OCI-LY1 (cell line): ENCODE measurements around the gene ZMYM4.

Experiments used
- H2AFZ ChIP-seq: fragments of 200-600 bp; sonication (generic), shearing (Covaris generic); 2 replicates; pipeline ENCODE4 v1.6.0; 2014; ENCODE audit warnings: antibody characterized with exemption, mild to moderate bottlenecking, low read length
- H3F3A ChIP-seq: fragments of 200-600 bp; sonication (generic), shearing (Covaris generic); 2 replicates; pipeline ENCODE4 v1.6.0; 2014; ENCODE audit warnings: mild to moderate bottlenecking, antibody characterized with exemption, low read length, moderate library complexity; ENCODE audit not compliant: insufficient read depth
- H3K27ac ChIP-seq: fragments of 200-600 bp; sonication (generic); 2 replicates; pipeline ENCODE4 v1.5.1; 2014; ENCODE audit warnings: low read length, mixed run types, mild to moderate bottlenecking, low read depth; ENCODE audit not compliant: poor library complexity, severe bottlenecking
- H3K27me3 ChIP-seq: fragments of 200-600 bp; sonication (generic); 2 replicates; pipeline ENCODE4 v1.6.0; 2014; ENCODE audit warnings: antibody characterized with exemption, mild to moderate bottlenecking, low read length, moderate library complexity; ENCODE audit not compliant: insufficient read depth
- H3K36me3 ChIP-seq: fragments of 200-600 bp; sonication (generic); 2 replicates; pipeline ENCODE4 v1.6.1; 2014; ENCODE audit warnings: mild to moderate bottlenecking, antibody characterized with exemption, low read length, moderate library complexity, mixed read lengths; ENCODE audit not compliant: insufficient read depth
- H3K4me1 ChIP-seq: fragments of 200-600 bp; sonication (generic); 2 replicates; pipeline ENCODE4 v1.5.1; 2014; ENCODE audit warnings: mild to moderate bottlenecking, low read length, moderate library complexity; ENCODE audit not compliant: insufficient read depth, severe bottlenecking
- H3K4me2 ChIP-seq: fragments of 200-600 bp; sonication (generic), shearing (Covaris generic); 2 replicates; pipeline ENCODE4 v1.6.1; 2014; ENCODE audit warnings: low read length
- H3K4me3 ChIP-seq: fragments of 200-600 bp; sonication (generic); 2 replicates; pipeline ENCODE4 v1.5.1; 2014; ENCODE audit warnings: low read length, low read depth, mild to moderate bottlenecking, mixed read lengths; ENCODE audit not compliant: poor library complexity, severe bottlenecking
- H3K79me2 ChIP-seq: fragments of 200-600 bp; shearing (Covaris generic); 2 replicates; pipeline ENCODE4 v1.6.1; 2016; ENCODE audit warnings: mixed run types, low read length, mixed read lengths; ENCODE audit not compliant: insufficient read depth
- H3K9ac ChIP-seq: fragments of 200-600 bp; sonication (generic), shearing (Covaris generic); 2 replicates; pipeline ENCODE4 v1.6.1; 2014; ENCODE audit warnings: mild to moderate bottlenecking, low read length, mixed read lengths
- H3K9me2 ChIP-seq: fragments of 200-600 bp; sonication (generic), shearing (Covaris generic); 2 replicates; pipeline ENCODE4 v1.6.1; 2014; ENCODE audit warnings: low read depth, mild to moderate bottlenecking, low read length, mixed read lengths
- H3K9me3 ChIP-seq: fragments of 200-600 bp; shearing (Covaris generic); 2 replicates; pipeline ENCODE4 v1.6.1; 2014; ENCODE audit warnings: low read length, mixed read lengths
- H4K20me1 ChIP-seq: fragments of 200-600 bp; sonication (generic), shearing (Covaris generic); 2 replicates; pipeline ENCODE4 v1.6.0; 2016; ENCODE audit warnings: mild to moderate bottlenecking, low read length; ENCODE audit not compliant: insufficient read depth
- CTCF ChIP-seq: fragments of 200-600 bp; sonication (generic), shearing (Covaris generic); IDR thresholded peaks from 2 replicates; pipeline ENCODE4 v1.5.1; 2017; ENCODE audit warnings: mild to moderate bottlenecking, antibody characterized with exemption, low read length, moderate library complexity, mixed read lengths
- EZH2 ChIP-seq: fragments of 200-600 bp; sonication (generic), shearing (Covaris generic); IDR thresholded peaks from 2 replicates; pipeline ENCODE4 v1.8.0; 2017; ENCODE audit warnings: borderline replicate concordance, mixed run types, mild to moderate bottlenecking, antibody characterized with exemption, low read length, moderate library complexity, mixed read lengths

ZMYM4 gene

GRCh38 chr1:35300376-35300775 is 31.9 kb downstream of the ZMYM4 start:
- peaks cover 13% of the 10 kb centered on the region for H3K4me1 ChIP-seq
- H2AFZ ChIP-seq, result no peak overlapping the region
- no peak overlapping the region for H3K27ac ChIP-seq
- no peaks in the 10 kb centered on the region for H3F3A ChIP-seq
- H3K27me3 ChIP-seq, result no peaks in the 10 kb centered on the region
- no peaks in the 10 kb centered on the region for H4K20me1 ChIP-seq
- H3K9me2 ChIP-seq, result no peaks in the 10 kb centered on the region
- H3K9me3 ChIP-seq, result no peaks in the 10 kb centered on the region
- no peak overlapping the region for H3K4me2 ChIP-seq
- no peak overlapping the region for H3K9ac ChIP-seq
- no peak overlapping the region for H3K4me3 ChIP-seq
- H3K36me3 ChIP-seq, result peaks cover 20% of the 10 kb centered on the region
- H3K79me2 ChIP-seq, result 0 out of 2 replicates have a peak, but pooled peaks cover 7% of the 10 kb centered on the region
- TF ChIP-seq CTCF (no peak), EZH2 (no peak)

GRCh38 chr1:35301674-35302392 is 33.3 kb downstream of the ZMYM4 start:
- Histone ChIP-seq H3K4me2 (no peak overlapping the region), H3F3A (no peaks in the 10 kb centered on the region), H3K27me3 (no peaks in the 10 kb centered on the region), H4K20me1 (no peaks in the 10 kb centered on the region), H3K9me3 (no peaks in the 10 kb centered on the region), H3K27ac (no peak overlapping the region), H3K9ac (no peak overlapping the region), H3K4me3 (no peak overlapping the region), H3K36me3 (peaks cover 14% of the 10 kb centered on the region; the same call in 1 of the 2 replicates), H3K9me2 (no peaks in the 10 kb centered on the region), H2AFZ (no peak overlapping the region), H3K4me1 (peaks cover 13% of the 10 kb centered on the region), H3K79me2 (0 out of 2 replicates have a peak, but pooled peaks cover 12% of the 10 kb centered on the region)
- TF ChIP-seq EZH2 (no peak), CTCF (no peak)

GRCh38 chr1:35305383-35305782 is 36.9 kb downstream of the ZMYM4 start:
- no peak overlapping the region for H3K9ac ChIP-seq
- no peaks in the 10 kb centered on the region for H3K9me3 ChIP-seq
- H4K20me1 ChIP-seq, result no peaks in the 10 kb centered on the region
- H3K4me1 ChIP-seq, result peaks cover 8% of the 10 kb centered on the region
- peaks cover 21% of the 10 kb centered on the region; the same call in 1 of the 2 replicates for H3K36me3 ChIP-seq
- no peaks in the 10 kb centered on the region for H3K9me2 ChIP-seq
- H2AFZ ChIP-seq, result no peak overlapping the region
- no peak overlapping the region for H3K27ac ChIP-seq
- H3K79me2 ChIP-seq, result peaks cover 13% of the 10 kb centered on the region; the same call in 1 of the 2 replicates
- H3F3A ChIP-seq, result no peaks in the 10 kb centered on the region
- H3K4me2 ChIP-seq, result no peak overlapping the region
- H3K4me3 ChIP-seq, result no peak overlapping the region
- no peak for TF ChIP-seq EZH2
- no peaks in the 10 kb centered on the region for H3K27me3 ChIP-seq

- Histone ChIP-seq H3K27ac (no peak overlapping the region), H3K9me3 (no peaks in the 10 kb centered on the region), H4K20me1 (no peaks in the 10 kb centered on the region), H3K36me3 (peaks cover 14% of the 10 kb centered on the region), H3K4me2 (no peak overlapping the region), H3K4me3 (no peak overlapping the region), H3K9me2 (no peaks in the 10 kb centered on the region), H3K4me1 (no peaks in the 10 kb centered on the region), H3K27me3 (no peaks in the 10 kb centered on the region), H3K9ac (no peak overlapping the region), H2AFZ (no peak overlapping the region), H3F3A (no peaks in the 10 kb centered on the region), H3K79me2 (peaks cover 4% of the 10 kb centered on the region)
- TF ChIP-seq CTCF (no peak), EZH2 (no peak)
Observed at GRCh38 chr1:35315649-35316048, 47.1 kb downstream of the ZMYM4 start.
